Activated T-cell treated with anti-CD3 and anti-CD28 coated beads, Interleukin-2, amount 50 U/mL, for 72 hours (primary cell): Measurements from ENCODE around the gene HAGHL. TPM values are rescaled to one million over a fixed set of nuclear protein-coding genes. Genes with fewer than 3 reads are reported as not detected.
"Not testable (repeated sequence)": the region's sequence is repeated elsewhere in the genome, so short reads cannot be mapped to it uniquely, and the experiment has no call there.

ENCODE experiments used
- ATAC-seq, 2 donors: fragments of 150-1000 bp; cut with Tn5 transposase; replicated peaks in 1 of 2; 2 replicates each; pipeline ENCODE4 v1.10.0; 2021; ENCODE audit warnings: moderate library complexity in 2 of 2, mild to moderate bottlenecking in 1 of 2
- DNase-seq, 2 donors: peaks; one replicate each; pipeline ENCODE4 v3.0.0; 2021 to 2022; ENCODE audit warnings: mixed read lengths in 1 of 2
- H3K27ac Mint-ChIP-seq: one replicate; pipeline ENCODE4 v1.8.0; 2022; ENCODE audit warnings: mild to moderate bottlenecking, moderate library complexity, mixed read lengths
- H3K27me3 Mint-ChIP-seq: one replicate; pipeline ENCODE4 v1.8.0; 2022; ENCODE audit warnings: low read depth, mixed read lengths
- H3K36me3 Mint-ChIP-seq, 2 donors: one replicate each; pipeline ENCODE4 v1.8.0; 2022; ENCODE audit warnings: mixed read lengths in 2 of 2, mild to moderate bottlenecking in 1 of 2; ENCODE audit not compliant: insufficient read depth in 2 of 2
- H3K4me1 Mint-ChIP-seq: one replicate; pipeline ENCODE4 v1.8.0; 2022; ENCODE audit warnings: low read depth, mixed read lengths
- H3K4me3 Mint-ChIP-seq, 2 donors: one replicate each; pipeline ENCODE4 v1.8.0; 2022; ENCODE audit warnings: mild to moderate bottlenecking in 2 of 2, mixed read lengths in 2 of 2, moderate library complexity in 2 of 2
- H3K9me3 Mint-ChIP-seq, 2 donors: one replicate each; pipeline ENCODE4 v1.8.0; 2022; ENCODE audit warnings: mixed read lengths in 2 of 2
- total RNA-seq, 2 donors: library from RNA; stranded (reverse); gene quantifications; one replicate each; pipeline ENCODE4 v1.2.3, GENCODE V29; 2022

Gene HAGHL
- total RNA-seq, 2 donors from 2014 or later = 11.4 to 17.6 TPM

- no peaks in the 10 kb centered on the region for H3K9me3 Mint-ChIP-seq
- no peaks in the 10 kb centered on the region for H3K27me3 Mint-ChIP-seq
- peaks cover 29% of the 10 kb centered on the region for H3K4me1 Mint-ChIP-seq
- peaks cover 4 to 6% of the 10 kb centered on the region in 2 donors for H3K36me3 Mint-ChIP-seq
- no peak overlapping the region for H3K4me3 Mint-ChIP-seq
- DNase-seq = no peak
- ATAC-seq = no peak
- no peak overlapping the region for H3K27ac Mint-ChIP-seq
Measured at GRCh38 chr16:732936-733335, 6.0 kb downstream of the HAGHL start.

DNA sequence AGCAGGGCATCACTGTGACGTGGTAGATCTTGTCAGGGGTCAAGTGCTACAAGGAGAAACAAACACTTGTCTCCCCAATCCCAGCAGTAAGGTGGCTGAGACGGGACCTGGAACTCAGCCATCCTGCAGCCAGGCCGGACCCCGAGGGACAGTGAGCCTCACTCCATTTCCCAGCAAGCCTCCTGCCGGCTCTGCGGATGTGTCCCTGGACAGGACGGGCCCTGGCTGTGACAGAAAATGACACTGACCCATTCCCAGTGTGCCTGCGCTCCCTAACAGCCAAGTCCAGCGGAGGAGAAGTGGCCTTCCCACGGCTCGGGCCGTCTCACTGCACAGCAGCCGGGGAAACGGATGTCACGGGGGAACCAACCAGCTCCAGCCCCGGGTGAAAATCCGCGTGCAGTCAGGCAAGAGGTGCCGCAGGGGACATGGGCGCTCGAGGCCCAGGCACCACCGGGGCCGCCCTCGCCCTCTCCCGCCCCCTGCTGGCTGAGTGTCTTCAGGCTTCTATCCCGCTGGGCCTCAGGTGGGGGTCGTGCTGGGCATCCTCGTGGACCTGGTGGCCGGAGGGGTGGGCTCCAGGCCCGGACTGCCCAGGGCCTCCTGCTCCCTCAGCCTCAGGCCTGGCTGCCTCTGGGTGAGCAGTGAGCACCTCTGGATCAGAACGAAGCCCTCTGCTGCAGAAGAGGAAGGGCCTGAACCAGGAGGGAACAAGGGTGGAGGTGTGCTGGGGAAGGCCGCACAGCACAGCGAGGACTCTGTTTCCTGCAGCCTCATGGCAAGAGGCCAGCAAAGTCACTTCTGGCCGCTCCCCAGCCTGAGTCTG is 6.7 kb downstream of the HAGHL start:
- DNase-seq = peak in 1 of 2 donors; percentile 58
- no peak overlapping the region for H3K27ac Mint-ChIP-seq
- H3K4me3 Mint-ChIP-seq = no peak overlapping the region

GRCh38 chr16:734208-734980 is 7.5 kb downstream of the HAGHL start:
- H3K4me1 Mint-ChIP-seq = peaks cover 40% of the 10 kb centered on the region
- no peaks in the 10 kb centered on the region for H3K9me3 Mint-ChIP-seq
- no peaks in the 10 kb centered on the region for H3K27me3 Mint-ChIP-seq
- no peak for DNase-seq
- no peak for ATAC-seq
- H3K27ac Mint-ChIP-seq = no peak overlapping the region
- peaks cover 4 to 6% of the 10 kb centered on the region in 2 donors for H3K36me3 Mint-ChIP-seq
- no peak overlapping the region for H3K4me3 Mint-ChIP-seq

More for the DNA sequence above, 6.7 kb downstream of the HAGHL start:
- Mint-ChIP-seq H3K36me3 (peaks cover 4 to 6% of the 10 kb centered on the region in 2 donors), H3K9me3 (no peaks in the 10 kb centered on the region), H3K4me1 (peaks cover 32% of the 10 kb centered on the region), H3K27me3 (no peaks in the 10 kb centered on the region)
- no peak for ATAC-seq

DNA sequence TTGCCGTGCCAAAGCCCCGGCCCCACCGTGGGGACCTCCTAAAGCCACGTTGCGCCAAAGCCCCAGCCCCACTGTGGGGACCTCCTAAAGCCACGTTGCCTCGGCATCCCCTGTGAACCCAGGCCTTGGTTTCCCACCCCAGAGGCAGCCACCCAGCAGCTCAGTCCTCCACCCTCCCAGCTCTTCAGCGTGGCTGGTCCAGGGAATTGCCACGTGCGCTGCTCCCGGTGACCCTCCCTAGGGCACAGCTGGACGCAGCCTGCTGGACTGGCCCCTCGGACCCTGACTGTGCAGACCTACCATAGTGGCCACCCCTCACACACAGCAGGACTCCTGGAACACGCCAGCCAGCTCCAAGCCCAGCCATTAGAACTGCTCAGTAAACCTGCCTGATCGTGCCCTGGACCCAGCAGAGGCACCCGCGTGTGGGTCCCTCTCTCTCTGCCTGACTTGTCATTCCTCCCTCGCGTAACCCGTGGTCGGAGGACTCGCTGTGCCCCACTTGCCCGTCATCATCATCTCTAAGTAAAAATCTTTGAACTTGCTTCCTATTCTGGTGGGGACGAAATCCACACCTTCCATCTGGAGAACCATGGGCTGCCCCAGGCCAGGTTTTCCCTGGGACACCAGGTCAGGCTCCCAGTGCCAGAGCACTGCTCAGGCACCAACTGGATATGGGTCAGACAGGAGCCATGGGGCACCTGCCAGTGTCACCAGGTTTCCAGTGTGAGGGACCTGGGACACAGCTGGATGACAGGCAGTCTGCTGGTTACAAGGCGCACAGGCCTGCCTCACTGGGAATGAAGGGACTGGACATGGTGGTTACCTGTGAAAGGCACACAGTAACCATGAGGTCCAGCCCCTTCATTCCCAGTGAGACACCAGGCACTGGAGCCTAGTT is 8.3 kb downstream of the HAGHL start:
- peak overlapping the region; percentile 1 to 65 for H3K4me3 Mint-ChIP-seq
- H3K9me3 Mint-ChIP-seq = no peaks in the 10 kb centered on the region
- H3K27me3 Mint-ChIP-seq = no peaks in the 10 kb centered on the region
- H3K36me3 Mint-ChIP-seq = peaks cover 4 to 6% of the 10 kb centered on the region in 2 donors
- ATAC-seq = no peak
- H3K27ac Mint-ChIP-seq = no peak overlapping the region
- DNase-seq = no peak
- peaks cover 48% of the 10 kb centered on the region for H3K4me1 Mint-ChIP-seq

GRCh38 chr16:735982-736453 is 9.1 kb downstream of the HAGHL start:
- Mint-ChIP-seq H3K4me1 (peaks cover 48% of the 10 kb centered on the region), H3K36me3 (peaks cover 4 to 6% of the 10 kb centered on the region in 2 donors), H3K27ac (peak overlapping the region; percentile 51), H3K9me3 (no peaks in the 10 kb centered on the region), H3K4me3 (peak overlapping the region; percentile 65 to 80), H3K27me3 (no peaks in the 10 kb centered on the region)
- ATAC-seq = peak; percentile 87 to 89
- peak; percentile 76 to 86 for DNase-seq

DNA sequence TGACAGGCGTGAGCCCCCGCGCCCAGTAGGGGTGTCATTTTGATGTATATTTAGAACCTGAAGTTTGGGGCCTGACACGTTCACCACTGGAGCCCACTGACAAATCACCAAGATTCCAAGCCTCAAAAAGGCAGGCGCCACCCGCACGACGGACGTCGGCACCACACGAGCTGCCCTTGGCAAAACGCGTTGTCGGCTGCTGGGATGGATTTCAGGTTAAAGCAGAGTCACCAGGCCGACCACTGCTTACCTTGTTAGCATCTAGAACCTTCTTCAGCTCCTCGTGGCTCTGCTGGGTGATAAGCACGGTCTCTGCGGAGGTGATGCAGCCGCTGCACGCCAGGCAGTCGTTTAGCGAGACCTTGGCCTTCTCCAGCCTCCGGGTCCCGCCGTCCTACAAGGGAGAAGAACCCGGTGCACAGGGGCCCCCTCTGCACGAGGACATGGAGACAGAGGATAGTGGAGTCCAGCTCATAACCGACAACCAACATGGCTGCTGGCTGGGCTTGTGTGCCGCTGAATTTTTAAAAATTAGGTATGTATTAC is 10.1 kb downstream of the HAGHL start:
- Mint-ChIP-seq H3K27me3 (no peaks in the 10 kb centered on the region), H3K27ac (no peak overlapping the region), H3K9me3 (no peaks in the 10 kb centered on the region), H3K36me3 (peaks cover 4 to 6% of the 10 kb centered on the region in 2 donors), H3K4me1 (peaks cover 48% of the 10 kb centered on the region), H3K4me3 (peak overlapping the region in 1 of 2 donors; percentile 65)
- DNase-seq = no peak
- ATAC-seq = no peak

GRCh38 chr16:739560-740458 is 12.9 kb downstream of the HAGHL start:
- H3K36me3 Mint-ChIP-seq = peaks cover 4 to 6% of the 10 kb centered on the region in 2 donors
- H3K27me3 Mint-ChIP-seq = no peaks in the 10 kb centered on the region
- no peaks in the 10 kb centered on the region for H3K9me3 Mint-ChIP-seq
- H3K4me3 Mint-ChIP-seq = peak overlapping the region; percentile 87 to 88
- H3K27ac Mint-ChIP-seq = peak overlapping the region; percentile 79
- ATAC-seq = no peak
- DNase-seq = no peak
- peaks cover 48% of the 10 kb centered on the region for H3K4me1 Mint-ChIP-seq

GRCh38 chr16:740459-740763 is 13.5 kb downstream of the HAGHL start:
- Mint-ChIP-seq H3K4me1 (peaks cover 44% of the 10 kb centered on the region), H3K9me3 (no peaks in the 10 kb centered on the region), H3K4me3 (peak overlapping the region; percentile 87 to 88), H3K27me3 (no peaks in the 10 kb centered on the region), H3K27ac (peak overlapping the region; percentile 79), H3K36me3 (peaks cover under 1 to 4% of the 10 kb centered on the region in 2 donors)
- no peak for DNase-seq
- peak in 1 of 2 donors; percentile 10 for ATAC-seq

DNA sequence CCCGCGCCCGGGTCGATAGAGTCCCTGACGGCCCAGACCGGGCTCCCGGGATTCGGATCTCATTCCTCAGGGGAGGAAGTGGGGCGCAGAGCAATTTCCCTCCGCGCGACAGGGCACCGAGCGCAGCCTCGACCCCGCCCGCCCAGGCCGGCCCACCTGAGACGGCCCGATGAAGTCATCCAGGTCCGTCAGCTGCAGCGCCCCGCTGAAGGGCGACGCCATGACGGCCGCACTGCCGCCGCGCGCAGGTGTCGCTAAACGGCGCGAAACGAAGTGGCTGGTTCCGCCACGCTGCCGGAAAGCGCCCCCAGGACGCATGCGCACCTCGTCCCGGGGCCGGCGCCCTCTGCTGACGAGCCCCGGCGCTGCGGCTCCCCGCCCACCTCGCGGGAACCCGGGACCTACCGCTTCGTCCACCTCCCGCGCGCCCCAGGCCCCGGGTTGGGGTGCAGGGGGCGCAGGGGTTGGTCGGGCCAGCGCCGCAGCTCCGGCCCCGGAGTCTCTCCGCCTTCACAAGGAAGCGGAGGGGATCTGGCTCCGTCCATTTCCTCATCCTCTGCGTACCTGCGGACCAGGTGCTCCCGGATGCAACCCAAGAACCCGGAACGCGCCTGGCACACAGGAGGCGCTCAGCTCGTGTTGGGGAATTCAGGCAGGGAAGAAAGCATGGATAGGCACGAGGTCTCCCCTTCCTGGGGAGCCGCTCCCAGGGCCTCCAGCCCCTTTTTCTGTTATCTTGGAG is 14.0 kb downstream of the HAGHL start, which contains the start of gene CIAO3:
TSS of gene CIAO3 (minus strand) at position 234 of the 742 bp plus-strand sequence. CDS start at position 222, 12 bp downstream.
- Mint-ChIP-seq H3K27me3 (no peaks in the 10 kb centered on the region), H3K4me3 (peak within 1 kb of the TSS; percentile 87 to 88), H3K36me3 (peaks cover 0 to 3% of the 10 kb centered on the region in 2 donors), H3K9me3 (no peaks in the 10 kb centered on the region), H3K4me1 (peaks cover 38% of the 10 kb centered on the region), H3K27ac (peak within 1 kb of the TSS; percentile 79)
- DNase-seq = peak; percentile 92 to 97
- peak; percentile 76 to 77 for ATAC-seq

GRCh38 chr16:741986-742629 is 15.2 kb downstream of the HAGHL start:
- DNase-seq (no peak), ATAC-seq (no peak)
- Mint-ChIP-seq H3K9me3 (no peaks in the 10 kb centered on the region), H3K4me1 (peaks cover 27% of the 10 kb centered on the region), H3K36me3 (peaks cover 0 to 3% of the 10 kb centered on the region in 2 donors), H3K4me3 (peak overlapping the region; percentile 87 to 88), H3K27ac (peak overlapping the region; percentile 57), H3K27me3 (no peaks in the 10 kb centered on the region)

- not testable (repeated sequence) for H3K27ac Mint-ChIP-seq, H3K27me3 Mint-ChIP-seq, H3K36me3 Mint-ChIP-seq, DNase-seq, H3K9me3 Mint-ChIP-seq, ATAC-seq, H3K4me3 Mint-ChIP-seq
- peaks cover 20% of the 10 kb centered on the region for H3K4me1 Mint-ChIP-seq
Measured at GRCh38 chr16:742894-743293, 16.0 kb downstream of the HAGHL start.
